K562 (cell line): ENCODE measurements around the gene ARL8A. TPM values are rescaled to one million over a fixed set of nuclear protein-coding genes. Genes with fewer than 3 reads are reported as not detected.

Experiments used
- CBFA2T2 ChIP-seq: fragments of 450-650 bp; conservative IDR thresholded peaks from 2 replicates; pipeline ENCODE4 v1.6.1; 2017; ENCODE audit warnings: mild to moderate bottlenecking
- CC2D1A ChIP-seq: fragments of 450-650 bp; IDR thresholded peaks from 2 replicates; pipeline ENCODE4 v1.6.1; 2017; ENCODE audit warnings: mild to moderate bottlenecking
- CEBPB ChIP-seq: fragments of 450-650 bp; IDR thresholded peaks from 2 replicates; pipeline ENCODE4 v1.6.1; 2016; ENCODE audit warnings: missing genetic modification characterization, missing compliant biosample characterization
- CSDE1 ChIP-seq, 2 experiments: fragments of 450-650 bp; IDR thresholded peaks; 2 replicates each; pipeline ENCODE4 v1.6.1; 2016; ENCODE audit warnings: mild to moderate bottlenecking in 1 of 2
- HDAC6 ChIP-seq: IDR thresholded peaks from 2 replicates; pipeline ENCODE4 v1.6.1; 2012; ENCODE audit warnings: low read depth, mild to moderate bottlenecking, control low read depth, inconsistent platforms, low read length, moderate library complexity
- JUNB ChIP-seq: fragments of 450-650 bp; formaldehyde crosslinking; conservative IDR thresholded peaks from 2 replicates; pipeline ENCODE4 v1.4.0; 2020; ENCODE audit warnings: mild to moderate bottlenecking
- RNF2 ChIP-seq: sonication (generic); IDR thresholded peaks from 2 replicates; pipeline ENCODE4 v1.6.1; 2016
- SMAD1 ChIP-seq: fragments of 150-350 bp; IDR thresholded peaks from 2 replicates; pipeline ENCODE4 v1.6.1; 2014; ENCODE audit warnings: low read length, low read depth; ENCODE audit not compliant: partially characterized antibody
- SRSF9 ChIP-seq: fragments of 200-400 bp; formaldehyde crosslinking; IDR thresholded peaks from 2 replicates; pipeline ENCODE4 v1.6.1; 2017; ENCODE audit warnings: low read depth, low read length, borderline replicate concordance
- XRCC3 ChIP-seq: fragments of 450-650 bp; IDR thresholded peaks from 2 replicates; pipeline ENCODE4 v1.6.1; 2017; ENCODE audit warnings: mild to moderate bottlenecking, moderate library complexity
- ZFP36 ChIP-seq: fragments of 150-350 bp; IDR thresholded peaks from 2 replicates; pipeline ENCODE4 v1.6.1; 2018; ENCODE audit warnings: low read length, low read depth; ENCODE audit not compliant: partially characterized antibody
- ZNF24 ChIP-seq: fragments of 450-650 bp; IDR thresholded peaks from 2 replicates; pipeline ENCODE4 v1.6.1; 2016
- polyA plus RNA-seq, 8 experiments: library from polyadenylated mRNA; depleted of rRNA in 4 of 8; stranded (reverse) in 5 of 8; unstranded in 3 of 8; fragments of >200 nt; fragmentation: Nextera tagmentation in 2 of 8; fragmentation: Illumina TruSeq in 1 of 8; extraction: Ambion mirVana in 2 of 8; extraction: Trizol in 1 of 8; gene quantifications; 2 replicates each; pipeline versions ENCODE4 v1.2.1 to v1.2.3, GENCODE V29; 2011 to 2014; ENCODE audit warnings: inconsistent platforms in 1 of 8, missing spikeins in 1 of 8
- total RNA-seq, 7 experiments: library from RNA; depleted of rRNA in 6 of 7; stranded (reverse); fragments of >200 nt in 6 of 7; fragmentation: Illumina TruSeq in 2 of 7; extraction: Trizol in 2 of 7; gene quantifications; 2 replicates each; pipeline versions ENCODE4 v1.2.1 to v1.2.3, GENCODE V29; 2011 to 2021; ENCODE audit warnings: low replicate concordance in 1 of 7
- TF ChIP-seq, protein P1 (sequence below): fragments of 450-650 bp; formaldehyde crosslinking; IDR thresholded peaks from 2 replicates; pipeline ENCODE4 v1.4.0; 2020; ENCODE audit warnings: mild to moderate bottlenecking, moderate library complexity
- TF ChIP-seq, protein P2 (sequence below): IDR thresholded peaks from 3 replicates; pipeline ENCODE4 v1.6.1; 2011; ENCODE audit warnings: borderline replicate concordance, mild to moderate bottlenecking; ENCODE audit not compliant: insufficient read length, insufficient read depth
- TF ChIP-seq, protein P3 (sequence below), 2 experiments: fragments of 450-650 bp; formaldehyde crosslinking in 1 of 2; IDR thresholded peaks; 2 replicates each; pipeline versions ENCODE4 v1.4.0 to v1.6.1; 2014 to 2020; ENCODE audit warnings: mild to moderate bottlenecking in 2 of 2, borderline replicate concordance in 1 of 2, low read depth in 1 of 2

Gene ARL8A
- total and polyA plus RNA-seq, 9 of the 15 experiments (the other 6 are each of a cell fraction or from before 2014, with no cell fraction given), result 0.17 to 27.3 (median 15.6) TPM

DNA sequence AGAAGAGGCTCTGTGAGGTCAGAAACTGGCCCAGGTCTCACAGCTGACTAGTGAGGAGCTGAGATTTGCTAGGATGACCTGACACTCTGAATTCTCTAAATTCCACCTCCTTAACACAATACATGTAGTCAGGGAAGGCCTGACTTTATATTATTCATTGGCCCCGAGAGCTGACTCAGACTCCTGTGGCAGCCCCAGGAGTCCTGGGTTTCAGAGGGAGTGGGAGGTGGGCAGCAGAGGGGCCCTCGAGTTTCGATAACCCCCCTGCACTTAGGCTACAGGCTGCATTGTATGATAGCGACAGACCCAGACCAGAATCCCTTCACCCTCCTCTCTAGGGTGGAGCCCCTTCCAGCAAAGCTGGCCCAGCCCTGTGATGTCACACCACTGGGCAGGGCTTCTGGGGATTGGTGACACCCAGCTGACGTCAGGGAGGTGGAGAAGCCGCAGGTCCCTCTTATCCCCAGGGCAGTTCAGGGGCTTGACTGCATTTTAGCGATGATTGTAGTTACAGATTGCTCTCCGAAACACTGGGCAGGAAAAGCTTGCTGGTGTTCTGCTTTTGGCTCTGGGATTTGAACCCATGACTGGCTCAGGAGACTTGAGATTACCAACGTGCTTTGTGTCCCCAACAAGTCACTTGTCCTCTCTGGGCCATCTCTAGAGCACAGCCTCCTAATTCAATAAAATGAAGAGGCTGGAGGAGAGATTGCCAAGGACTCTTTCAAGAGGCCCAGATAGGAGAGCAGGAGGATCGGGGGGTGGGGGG, 38.8 kb downstream of the ARL8A start (continued):
- TF ChIP-seq SMAD1 (no peak), XRCC3 (no peak), JUNB (no peak), SRSF9 (no peak), RNF2 (no peak), ZFP36 (peak; percentile 71), ZNF24 (no peak), CBFA2T2 (peak; percentile 64), HDAC6 (no peak), CC2D1A (no peak), CEBPB (tag) (no peak), CSDE1 (IDR thresholded peaks at IDR 0.05) (peak in 1 of 2 experiments; percentile 57; a peak in 1 of 4 replicates)
- TF ChIP-seq, protein P1, sequence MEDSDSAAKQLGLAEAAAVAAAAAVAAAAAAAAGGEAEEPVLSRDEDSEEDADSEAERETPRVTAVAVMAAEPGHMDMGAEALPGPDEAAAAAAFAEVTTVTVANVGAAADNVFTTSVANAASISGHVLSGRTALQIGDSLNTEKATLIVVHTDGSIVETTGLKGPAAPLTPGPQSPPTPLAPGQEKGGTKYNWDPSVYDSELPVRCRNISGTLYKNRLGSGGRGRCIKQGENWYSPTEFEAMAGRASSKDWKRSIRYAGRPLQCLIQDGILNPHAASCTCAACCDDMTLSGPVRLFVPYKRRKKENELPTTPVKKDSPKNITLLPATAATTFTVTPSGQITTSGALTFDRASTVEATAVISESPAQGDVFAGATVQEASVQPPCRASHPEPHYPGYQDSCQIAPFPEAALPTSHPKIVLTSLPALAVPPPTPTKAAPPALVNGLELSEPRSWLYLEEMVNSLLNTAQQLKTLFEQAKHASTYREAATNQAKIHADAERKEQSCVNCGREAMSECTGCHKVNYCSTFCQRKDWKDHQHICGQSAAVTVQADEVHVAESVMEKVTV (CRISPR knock-in tag), result no peak
- TF ChIP-seq, protein P2, sequence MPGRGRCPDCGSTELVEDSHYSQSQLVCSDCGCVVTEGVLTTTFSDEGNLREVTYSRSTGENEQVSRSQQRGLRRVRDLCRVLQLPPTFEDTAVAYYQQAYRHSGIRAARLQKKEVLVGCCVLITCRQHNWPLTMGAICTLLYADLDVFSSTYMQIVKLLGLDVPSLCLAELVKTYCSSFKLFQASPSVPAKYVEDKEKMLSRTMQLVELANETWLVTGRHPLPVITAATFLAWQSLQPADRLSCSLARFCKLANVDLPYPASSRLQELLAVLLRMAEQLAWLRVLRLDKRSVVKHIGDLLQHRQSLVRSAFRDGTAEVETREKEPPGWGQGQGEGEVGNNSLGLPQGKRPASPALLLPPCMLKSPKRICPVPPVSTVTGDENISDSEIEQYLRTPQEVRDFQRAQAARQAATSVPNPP, result no peak
- TF ChIP-seq, protein P3, sequence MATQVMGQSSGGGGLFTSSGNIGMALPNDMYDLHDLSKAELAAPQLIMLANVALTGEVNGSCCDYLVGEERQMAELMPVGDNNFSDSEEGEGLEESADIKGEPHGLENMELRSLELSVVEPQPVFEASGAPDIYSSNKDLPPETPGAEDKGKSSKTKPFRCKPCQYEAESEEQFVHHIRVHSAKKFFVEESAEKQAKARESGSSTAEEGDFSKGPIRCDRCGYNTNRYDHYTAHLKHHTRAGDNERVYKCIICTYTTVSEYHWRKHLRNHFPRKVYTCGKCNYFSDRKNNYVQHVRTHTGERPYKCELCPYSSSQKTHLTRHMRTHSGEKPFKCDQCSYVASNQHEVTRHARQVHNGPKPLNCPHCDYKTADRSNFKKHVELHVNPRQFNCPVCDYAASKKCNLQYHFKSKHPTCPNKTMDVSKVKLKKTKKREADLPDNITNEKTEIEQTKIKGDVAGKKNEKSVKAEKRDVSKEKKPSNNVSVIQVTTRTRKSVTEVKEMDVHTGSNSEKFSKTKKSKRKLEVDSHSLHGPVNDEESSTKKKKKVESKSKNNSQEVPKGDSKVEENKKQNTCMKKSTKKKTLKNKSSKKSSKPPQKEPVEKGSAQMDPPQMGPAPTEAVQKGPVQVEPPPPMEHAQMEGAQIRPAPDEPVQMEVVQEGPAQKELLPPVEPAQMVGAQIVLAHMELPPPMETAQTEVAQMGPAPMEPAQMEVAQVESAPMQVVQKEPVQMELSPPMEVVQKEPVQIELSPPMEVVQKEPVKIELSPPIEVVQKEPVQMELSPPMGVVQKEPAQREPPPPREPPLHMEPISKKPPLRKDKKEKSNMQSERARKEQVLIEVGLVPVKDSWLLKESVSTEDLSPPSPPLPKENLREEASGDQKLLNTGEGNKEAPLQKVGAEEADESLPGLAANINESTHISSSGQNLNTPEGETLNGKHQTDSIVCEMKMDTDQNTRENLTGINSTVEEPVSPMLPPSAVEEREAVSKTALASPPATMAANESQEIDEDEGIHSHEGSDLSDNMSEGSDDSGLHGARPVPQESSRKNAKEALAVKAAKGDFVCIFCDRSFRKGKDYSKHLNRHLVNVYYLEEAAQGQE (IDR thresholded peaks at IDR 0.05; ENCODE audit: borderline replicate concordance), result no peak; the same call in 1 of the 2 replicates
- TF ChIP-seq, protein P3 (CRISPR knock-in tag; IDR thresholded peaks at IDR 0.05; ENCODE audit: low read depth), result no peak
